SIG-M5 (cell line): ENCODE measurements around the gene ERCC6.

Source experiments
- DNase-seq: peaks from one replicate; lab custom pipeline; 2025; lab: John Stamatoyannopoulos, UW

ERCC6 gene

DNA sequence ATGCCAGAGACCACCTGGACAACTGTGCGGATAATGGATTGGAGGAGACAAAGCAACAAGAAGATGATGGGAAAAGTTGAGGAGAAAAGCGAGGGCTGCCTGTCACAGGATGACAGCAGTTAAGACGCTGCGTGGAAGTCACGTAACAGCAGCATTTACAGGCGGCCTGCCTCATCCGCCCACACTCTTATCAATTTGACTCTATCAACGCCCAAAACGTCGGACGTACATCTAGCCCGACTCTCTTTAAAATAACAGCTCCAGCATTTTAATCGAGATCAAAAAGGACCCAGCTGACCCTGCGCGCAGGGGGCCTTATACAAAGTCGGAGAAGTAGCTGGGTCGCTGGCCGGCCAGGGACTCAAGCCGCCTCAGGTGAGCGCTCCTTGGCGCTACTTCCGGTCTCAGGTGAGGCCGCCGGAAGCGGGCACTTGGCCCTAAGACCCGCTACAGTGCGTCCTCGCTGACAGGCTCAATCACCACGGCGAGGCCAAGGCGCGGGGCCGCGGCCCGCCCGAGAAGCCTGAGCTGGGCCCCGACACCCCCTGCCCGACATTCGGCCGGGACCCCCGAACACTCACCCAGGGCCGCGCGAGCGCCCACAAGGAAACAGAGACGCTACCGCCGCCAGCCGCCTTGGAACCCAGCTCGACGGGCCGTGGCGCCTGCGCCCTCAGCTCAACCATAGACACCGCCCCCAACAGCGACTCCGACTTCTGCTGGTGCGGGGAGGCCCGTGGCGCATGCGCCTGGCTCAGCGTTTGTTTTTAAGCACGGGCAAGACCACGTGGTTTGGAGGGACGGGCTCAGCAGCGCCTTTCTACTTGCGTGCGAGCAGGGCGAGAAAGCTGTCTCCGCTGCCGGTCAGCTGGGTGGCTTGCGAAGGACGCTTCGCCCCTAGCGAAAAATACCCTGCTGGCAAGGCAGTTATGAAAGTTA lies at the start of gene ERCC6:
Gene ERCC6, minus strand, starts transcription at position 741 of the 939 bp plus-strand sequence.
- DNase-seq = peak; percentile 78

GRCh38 chr10:49587981-49588380 lies 49.1 kb upstream of the ERCC6 start:
- DNase-seq = no peak

DNA sequence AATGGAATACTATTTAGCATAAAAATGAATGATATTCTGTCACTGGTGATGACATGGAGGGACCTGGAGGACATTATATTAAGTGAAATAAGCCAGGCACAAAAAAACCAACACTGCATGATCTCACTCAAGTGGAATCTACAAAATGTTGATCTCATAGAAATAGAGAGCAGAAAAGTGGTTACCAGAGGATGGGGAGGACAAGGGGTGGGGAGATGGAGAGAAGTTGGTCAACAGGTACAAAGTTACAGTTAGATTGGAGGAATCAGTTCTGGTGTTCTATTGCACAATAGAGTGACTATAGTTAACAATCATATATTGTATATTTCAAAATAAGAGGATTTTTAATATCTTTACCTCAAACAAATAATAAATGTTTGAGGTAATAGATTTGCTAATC lies 46.5 kb upstream of the ERCC6 start:
- no peak for DNase-seq

GRCh38 chr10:49579621-49580020 lies 40.7 kb upstream of the ERCC6 start:
- DNase-seq = no peak

DNA sequence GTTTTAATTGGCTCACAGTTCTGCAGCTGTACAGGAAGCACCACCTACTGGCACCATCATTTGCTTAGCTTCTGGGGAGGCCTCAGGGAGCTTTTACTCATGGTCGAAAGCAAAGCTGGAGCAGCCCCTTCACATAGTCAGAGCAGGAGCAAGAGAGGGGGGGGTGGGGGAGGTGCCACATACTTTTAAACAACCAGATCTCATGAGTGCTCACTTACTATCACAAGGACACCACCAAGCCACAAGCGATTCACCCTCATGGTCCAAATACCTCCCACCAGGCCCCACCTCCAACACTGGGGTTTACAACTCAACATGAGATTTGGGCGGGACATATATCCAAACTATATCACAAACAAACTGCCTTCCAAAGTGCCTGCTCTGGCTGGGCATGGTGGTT lies 39.5 kb upstream of the ERCC6 start:
- DNase-seq = no peak

DNA sequence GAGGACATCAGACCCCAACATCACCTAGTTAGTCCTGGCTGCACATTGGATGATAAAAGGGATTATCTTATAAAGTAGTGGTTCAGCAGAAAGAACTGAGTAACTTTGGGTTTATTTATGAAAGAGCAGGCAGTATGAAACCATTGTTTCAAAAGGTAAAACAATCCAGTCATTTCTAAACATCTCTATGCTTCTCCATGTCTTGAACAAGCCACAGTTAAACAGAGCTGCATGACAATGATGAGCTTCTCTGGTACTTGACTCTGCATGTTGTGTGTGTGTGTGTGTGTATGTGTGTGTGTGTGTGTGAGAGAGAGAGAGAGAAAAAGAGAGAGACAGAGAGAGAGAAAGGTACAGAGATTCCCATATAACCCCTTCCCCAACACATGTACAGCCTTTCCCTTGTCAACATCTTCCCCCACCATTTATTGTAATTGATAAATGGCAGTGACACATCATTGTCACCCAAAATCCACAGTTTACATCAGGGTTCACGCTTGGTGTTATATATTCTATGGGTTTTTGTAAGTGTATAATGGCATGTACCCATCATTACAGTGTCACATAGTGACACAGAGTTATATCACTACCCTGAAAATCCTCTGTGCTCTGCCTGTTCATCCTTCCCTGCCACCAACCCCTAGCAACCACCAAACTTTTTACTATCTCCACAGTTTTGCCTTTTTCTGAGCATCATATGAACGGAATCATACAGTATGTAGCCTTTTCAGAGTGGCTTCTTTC lies 38.4 kb upstream of the ERCC6 start:
- no peak for DNase-seq

- DNase-seq = no peak
Observed at GRCh38 chr10:49575489-49576072, 36.7 kb upstream of the ERCC6 start.

- DNase-seq = no peak
Observed at GRCh38 chr10:49572594-49573114, 33.7 kb upstream of the ERCC6 start.

DNA sequence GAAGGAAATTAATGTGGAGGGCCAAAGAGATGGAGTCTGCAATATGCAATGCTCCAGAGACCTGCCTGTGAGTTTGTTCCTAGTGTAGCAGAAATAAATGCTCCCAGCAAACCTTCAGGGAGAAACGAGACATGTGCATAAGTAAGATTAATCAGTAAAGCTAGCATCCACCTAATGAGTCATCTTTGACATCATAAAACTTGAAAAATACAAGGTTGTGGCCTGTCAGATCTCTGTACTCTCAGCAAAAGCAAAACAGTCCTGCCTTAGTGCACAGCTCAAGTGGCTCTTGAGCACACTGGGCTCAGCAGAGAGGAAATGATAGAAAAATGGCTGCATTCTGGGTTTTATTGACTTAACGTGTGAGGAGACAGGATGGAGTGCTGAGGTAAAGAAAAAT lies 32.5 kb upstream of the ERCC6 start:
- DNase-seq = no peak

DNA sequence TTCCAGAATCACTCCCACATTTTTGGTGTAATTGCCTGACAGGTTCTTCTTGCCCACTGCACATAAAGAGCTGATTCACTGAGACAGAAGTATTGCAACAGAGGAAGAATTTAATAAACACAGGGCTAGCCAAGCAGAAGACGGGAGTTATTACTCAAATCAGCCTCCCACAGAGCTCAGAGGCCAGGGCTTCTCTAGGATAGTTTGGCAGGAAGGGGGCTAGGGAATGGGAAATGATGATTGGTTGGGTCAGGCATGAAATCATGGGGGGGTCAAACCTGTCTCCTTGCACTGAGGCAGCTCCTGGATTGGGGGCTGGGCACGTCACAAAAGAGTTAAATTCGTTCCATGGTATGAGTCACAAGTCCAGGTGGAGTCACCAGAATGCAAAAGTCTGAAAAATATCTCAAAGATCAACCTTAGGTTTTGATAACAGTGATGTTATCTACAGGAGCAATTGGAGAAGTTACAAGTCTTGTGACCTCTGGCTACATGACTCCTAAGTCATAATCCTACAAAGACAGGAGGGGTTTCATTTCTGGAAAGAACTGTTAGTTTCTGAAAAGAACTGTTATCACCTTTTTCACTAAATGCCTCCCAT lies 30.2 kb upstream of the ERCC6 start:
- no peak for DNase-seq

GRCh38 chr10:49568235-49568634 lies 29.3 kb upstream of the ERCC6 start:
- DNase-seq = no peak

DNA sequence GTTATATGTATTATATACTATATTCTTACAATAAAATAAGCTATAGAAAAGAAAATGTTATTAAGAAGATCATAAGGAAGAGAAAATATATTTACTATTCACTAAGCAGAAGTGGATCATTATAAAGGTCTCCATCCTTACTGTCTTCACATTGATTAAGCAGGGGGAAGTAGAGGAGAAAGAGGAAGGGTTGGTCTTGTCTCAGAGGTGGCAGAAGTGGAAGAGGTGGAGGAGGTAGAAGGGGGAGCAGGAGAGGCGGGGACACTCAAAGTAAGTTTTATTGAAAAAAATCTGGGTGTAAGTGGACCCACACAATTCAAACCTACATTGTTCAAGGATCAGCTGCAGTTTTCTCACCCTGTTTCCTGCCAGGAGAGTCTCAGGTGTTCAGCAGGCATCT lies 28.9 kb upstream of the ERCC6 start:
- no peak for DNase-seq

- no peak for DNase-seq
Observed at GRCh38 chr10:49564461-49565009, 25.6 kb upstream of the ERCC6 start.

- DNase-seq = no peak
Observed at GRCh38 chr10:49562893-49563292, 24.0 kb upstream of the ERCC6 start.

DNA sequence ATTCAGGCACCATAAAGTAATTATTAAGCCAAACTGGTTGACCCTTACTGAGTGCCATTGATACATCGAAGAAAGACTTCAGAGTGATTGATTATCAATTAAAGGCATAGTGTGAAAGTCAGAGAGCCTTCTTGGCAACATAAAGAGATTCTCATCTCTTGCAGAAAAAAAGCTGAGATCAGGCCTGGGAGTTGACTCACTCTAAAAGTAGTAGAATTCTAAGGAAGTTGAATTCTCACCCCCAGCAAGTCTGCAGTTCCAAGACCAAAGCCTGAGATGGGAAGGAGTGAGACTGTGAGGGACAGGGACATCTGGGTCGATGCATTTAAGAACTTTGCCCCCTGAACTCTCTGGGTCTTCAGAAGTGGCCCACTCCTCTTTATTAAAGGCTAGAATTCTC lies 21.6 kb upstream of the ERCC6 start:
- no peak for DNase-seq

- DNase-seq = no peak
Observed at GRCh38 chr10:49559476-49559875, 20.6 kb upstream of the ERCC6 start.

DNA sequence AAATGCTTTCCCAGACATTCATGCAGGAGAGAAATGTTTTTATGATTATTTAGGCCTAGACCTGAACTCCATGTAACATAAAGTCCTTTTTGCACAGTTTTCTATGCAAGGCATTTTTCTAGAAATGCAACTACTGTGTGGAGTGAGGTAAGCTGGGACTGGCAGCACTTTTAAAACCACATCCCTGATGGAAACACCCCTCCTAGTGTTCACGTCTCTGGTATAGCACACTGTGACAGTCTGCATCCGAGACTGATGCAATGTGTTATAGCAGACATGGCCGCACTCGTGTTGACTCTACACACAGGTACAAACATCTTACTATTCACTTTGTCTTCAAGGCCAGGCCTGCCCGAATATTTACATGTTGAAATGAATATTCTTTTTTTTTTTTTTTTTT lies 19.3 kb upstream of the ERCC6 start:
- DNase-seq = no peak

GRCh38 chr10:49557681-49558080 lies 18.8 kb upstream of the ERCC6 start:
- DNase-seq = no peak

DNA sequence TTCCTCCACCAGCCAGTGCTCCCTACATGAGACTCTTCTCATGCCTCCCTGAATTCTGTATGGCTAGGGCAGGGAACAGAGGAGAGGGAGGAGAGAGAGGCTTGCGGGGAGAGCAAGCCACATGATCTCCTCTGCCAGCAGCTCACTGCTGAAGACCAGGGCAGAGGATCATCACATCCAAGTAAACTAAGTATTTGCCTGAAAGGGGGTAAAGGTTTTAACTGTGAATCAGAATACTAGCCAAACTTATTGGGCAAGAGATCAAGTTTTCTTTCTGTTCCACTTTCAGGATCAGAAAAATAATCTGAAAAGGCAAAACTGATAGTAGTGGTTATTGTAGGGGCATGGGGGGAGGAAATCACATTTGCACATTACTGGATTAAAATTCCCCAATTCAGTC lies 17.8 kb upstream of the ERCC6 start:
- DNase-seq = no peak

- no peak for DNase-seq
Observed at GRCh38 chr10:49552277-49552676, 13.4 kb upstream of the ERCC6 start.

- DNase-seq = no peak
Observed at GRCh38 chr10:49550563-49550962, 11.6 kb upstream of the ERCC6 start.
